ENCODE results near the gene LEP.

The LEP gene

DNA sequence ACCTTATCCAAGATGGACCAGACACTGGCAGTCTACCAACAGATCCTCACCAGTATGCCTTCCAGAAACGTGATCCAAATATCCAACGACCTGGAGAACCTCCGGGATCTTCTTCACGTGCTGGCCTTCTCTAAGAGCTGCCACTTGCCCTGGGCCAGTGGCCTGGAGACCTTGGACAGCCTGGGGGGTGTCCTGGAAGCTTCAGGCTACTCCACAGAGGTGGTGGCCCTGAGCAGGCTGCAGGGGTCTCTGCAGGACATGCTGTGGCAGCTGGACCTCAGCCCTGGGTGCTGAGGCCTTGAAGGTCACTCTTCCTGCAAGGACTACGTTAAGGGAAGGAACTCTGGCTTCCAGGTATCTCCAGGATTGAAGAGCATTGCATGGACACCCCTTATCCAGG, 13.4 kb downstream of the LEP start:
- H3K27me3 Mint-ChIP-seq (ENCODE audit: low read depth, poor library complexity): peaks cover 5% of the 10 kb centered on the region
- TF ChIP-seq, protein P1, sequence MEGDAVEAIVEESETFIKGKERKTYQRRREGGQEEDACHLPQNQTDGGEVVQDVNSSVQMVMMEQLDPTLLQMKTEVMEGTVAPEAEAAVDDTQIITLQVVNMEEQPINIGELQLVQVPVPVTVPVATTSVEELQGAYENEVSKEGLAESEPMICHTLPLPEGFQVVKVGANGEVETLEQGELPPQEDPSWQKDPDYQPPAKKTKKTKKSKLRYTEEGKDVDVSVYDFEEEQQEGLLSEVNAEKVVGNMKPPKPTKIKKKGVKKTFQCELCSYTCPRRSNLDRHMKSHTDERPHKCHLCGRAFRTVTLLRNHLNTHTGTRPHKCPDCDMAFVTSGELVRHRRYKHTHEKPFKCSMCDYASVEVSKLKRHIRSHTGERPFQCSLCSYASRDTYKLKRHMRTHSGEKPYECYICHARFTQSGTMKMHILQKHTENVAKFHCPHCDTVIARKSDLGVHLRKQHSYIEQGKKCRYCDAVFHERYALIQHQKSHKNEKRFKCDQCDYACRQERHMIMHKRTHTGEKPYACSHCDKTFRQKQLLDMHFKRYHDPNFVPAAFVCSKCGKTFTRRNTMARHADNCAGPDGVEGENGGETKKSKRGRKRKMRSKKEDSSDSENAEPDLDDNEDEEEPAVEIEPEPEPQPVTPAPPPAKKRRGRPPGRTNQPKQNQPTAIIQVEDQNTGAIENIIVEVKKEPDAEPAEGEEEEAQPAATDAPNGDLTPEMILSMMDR (IDR thresholded peaks at IDR 0.05): no peak
- H3K4me1 Mint-ChIP-seq: peaks cover 12% of the 10 kb centered on the region
- H3K27ac Mint-ChIP-seq: no peak overlapping the region
- no peaks in the 10 kb centered on the region for H3K36me3 Mint-ChIP-seq (ENCODE audit: low read depth)
- no peak for DNase-seq
- H3K4me3 Mint-ChIP-seq: no peak overlapping the region
- H3K9me3 Mint-ChIP-seq: peaks cover 5% of the 10 kb centered on the region

DNA sequence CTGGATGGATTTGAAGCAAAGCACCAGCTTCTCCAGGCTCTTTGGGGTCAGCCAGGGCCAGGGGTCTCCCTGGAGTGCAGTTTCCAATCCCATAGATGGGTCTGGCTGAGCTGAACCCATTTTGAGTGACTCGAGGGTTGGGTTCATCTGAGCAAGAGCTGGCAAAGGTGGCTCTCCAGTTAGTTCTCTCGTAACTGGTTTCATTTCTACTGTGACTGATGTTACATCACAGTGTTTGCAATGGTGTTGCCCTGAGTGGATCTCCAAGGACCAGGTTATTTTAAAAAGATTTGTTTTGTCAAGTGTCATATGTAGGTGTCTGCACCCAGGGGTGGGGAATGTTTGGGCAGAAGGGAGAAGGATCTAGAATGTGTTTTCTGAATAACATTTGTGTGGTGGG, 14.2 kb downstream of the LEP start:
- H3K27me3 Mint-ChIP-seq (ENCODE audit: low read depth, poor library complexity): peaks cover 5% of the 10 kb centered on the region
- DNase-seq: no peak
- peaks cover 5% of the 10 kb centered on the region for H3K9me3 Mint-ChIP-seq
- H3K4me3 Mint-ChIP-seq: no peak overlapping the region
- peaks cover 20% of the 10 kb centered on the region for H3K4me1 Mint-ChIP-seq
- TF ChIP-seq, protein P1 (IDR thresholded peaks at IDR 0.05): no peak
- H3K27ac Mint-ChIP-seq: no peak overlapping the region
- no peaks in the 10 kb centered on the region for H3K36me3 Mint-ChIP-seq (ENCODE audit: low read depth)

DNA sequence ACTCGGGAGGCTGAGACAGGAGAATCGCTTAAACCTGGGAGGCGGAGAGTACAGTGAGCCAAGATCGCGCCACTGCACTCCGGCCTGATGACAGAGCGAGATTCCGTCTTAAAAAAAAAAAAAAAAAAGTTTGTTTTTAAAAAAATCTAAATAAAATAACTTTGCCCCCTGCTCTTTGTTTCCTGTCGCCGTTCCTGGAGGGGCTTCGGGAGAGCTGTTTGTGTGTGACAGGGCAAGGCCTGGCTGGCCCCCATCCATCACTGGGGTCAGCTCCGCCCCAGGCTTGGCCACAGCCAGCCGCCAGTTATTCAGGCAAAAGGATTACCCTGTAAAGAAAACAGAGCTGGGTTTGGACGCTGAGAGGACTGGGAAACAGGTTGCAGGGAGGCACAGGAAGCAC, 16.4 kb downstream of the LEP start:
- H3K27ac Mint-ChIP-seq: no peak overlapping the region
- TF ChIP-seq, protein P1 (IDR thresholded peaks at IDR 0.05): no peak

DNA sequence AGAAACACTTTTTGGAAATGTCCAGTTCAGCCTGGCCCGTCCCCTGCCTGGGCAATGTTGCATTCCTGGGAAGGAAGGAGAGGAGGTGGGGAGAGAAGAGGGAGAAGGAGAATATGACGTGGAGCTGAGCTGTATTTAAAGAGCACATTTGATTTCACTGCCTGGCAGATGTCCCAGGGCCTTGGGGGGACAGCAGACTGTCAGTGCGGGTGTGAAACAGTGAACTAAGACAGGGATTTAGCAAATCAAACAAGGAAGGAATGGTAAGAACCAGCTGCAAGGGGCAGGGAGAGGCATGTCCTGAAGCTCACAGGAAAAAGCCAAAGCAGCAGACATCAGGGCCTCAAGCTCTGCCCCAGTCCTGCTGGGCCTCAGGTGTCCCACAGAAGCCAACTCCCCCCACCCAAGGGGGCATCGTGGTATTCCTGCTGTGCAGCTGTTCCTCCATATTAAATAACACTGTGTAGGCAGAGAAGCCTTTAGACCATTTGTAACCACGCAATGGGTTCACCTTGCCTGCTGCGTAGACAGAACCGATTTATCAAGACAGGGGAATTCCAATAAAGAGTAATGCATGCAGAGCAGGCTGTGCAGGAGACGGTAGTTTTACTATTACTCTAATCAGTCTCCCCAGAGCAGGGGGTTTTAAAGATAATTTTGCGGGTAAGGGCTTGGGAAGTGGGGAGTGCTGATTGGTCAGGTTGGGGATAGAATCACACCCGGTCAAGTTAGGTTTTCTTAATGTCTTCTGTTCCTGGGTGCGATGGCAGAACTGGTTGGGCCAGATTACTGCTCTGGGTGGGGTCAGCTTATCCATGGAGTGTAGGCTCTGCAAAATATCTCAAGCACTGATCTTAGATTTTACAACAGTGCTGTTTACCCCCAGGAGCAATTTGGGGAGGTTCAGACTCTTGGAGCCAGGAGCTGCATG, 18.3 kb downstream of the LEP start:
- Mint-ChIP-seq H3K4me3 (no peak overlapping the region), H3K9me3 (peaks cover 5% of the 10 kb centered on the region), H3K36me3 (ENCODE audit: low read depth) (no peaks in the 10 kb centered on the region), H3K27ac (no peak overlapping the region), H3K4me1 (peaks cover 24% of the 10 kb centered on the region), H3K27me3 (ENCODE audit: low read depth, poor library complexity) (peaks cover 3% of the 10 kb centered on the region)
- TF ChIP-seq, protein P1 (IDR thresholded peaks at IDR 0.05): no peak
- no peak for DNase-seq

More for the DNA sequence above, 16.4 kb downstream of the LEP start:
- H3K36me3 Mint-ChIP-seq (ENCODE audit: low read depth): no peaks in the 10 kb centered on the region
- H3K4me3 Mint-ChIP-seq: no peak overlapping the region
- peaks cover 5% of the 10 kb centered on the region for H3K9me3 Mint-ChIP-seq
- H3K27me3 Mint-ChIP-seq (ENCODE audit: low read depth, poor library complexity): peaks cover 3% of the 10 kb centered on the region
- no peak for DNase-seq
- peaks cover 24% of the 10 kb centered on the region for H3K4me1 Mint-ChIP-seq

DNA sequence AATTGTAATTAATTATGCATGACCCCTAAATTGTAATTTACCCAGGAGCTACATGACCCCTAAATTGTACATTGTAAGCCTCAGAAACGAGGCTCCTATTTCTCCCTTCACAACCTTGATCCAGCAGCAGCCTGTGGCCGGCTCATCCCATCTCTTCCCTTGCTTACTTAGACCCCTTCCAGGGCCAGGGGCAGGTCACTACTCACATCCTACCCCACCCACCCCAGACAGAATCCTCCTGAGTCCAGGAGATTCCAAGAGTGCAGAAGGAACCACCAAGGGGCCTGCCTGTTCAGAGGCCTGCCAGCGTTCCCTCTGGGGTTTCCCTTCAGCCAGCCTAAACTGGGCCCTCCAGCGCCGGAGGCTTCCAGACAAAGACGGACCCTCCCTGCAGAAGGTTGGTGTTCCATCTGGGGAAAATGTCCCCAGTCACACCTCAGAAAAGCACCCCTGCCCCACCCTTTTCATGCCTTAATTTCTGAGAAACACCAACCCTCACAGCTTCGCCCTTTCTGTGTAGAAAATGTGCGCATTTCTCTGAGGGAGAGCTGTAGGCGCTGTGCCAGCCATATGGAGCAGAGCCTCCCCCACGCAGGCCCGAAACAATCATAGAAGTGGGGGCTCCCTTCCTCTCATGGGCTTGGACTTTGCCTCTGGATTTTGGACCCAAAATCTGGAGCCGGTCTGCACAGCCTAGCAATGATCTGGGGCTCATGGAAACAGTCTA, 19.2 kb downstream of the LEP start:
- Mint-ChIP-seq H3K4me3 (no peak overlapping the region), H3K4me1 (peaks cover 28% of the 10 kb centered on the region), H3K9me3 (peaks cover 5% of the 10 kb centered on the region), H3K27ac (no peak overlapping the region), H3K36me3 (ENCODE audit: low read depth) (no peaks in the 10 kb centered on the region), H3K27me3 (ENCODE audit: low read depth, poor library complexity) (peaks cover 3% of the 10 kb centered on the region)
- no peak for DNase-seq
- TF ChIP-seq, protein P1 (IDR thresholded peaks at IDR 0.05): no peak

All from nephron progenitor cell (in vitro differentiated cells).